Measurements from ENCODE around the gene LTBP2.

Gene LTBP2

GRCh38 chr14:74595006-74595735 lies 16.9 kb downstream of the LTBP2 start:
- no peak overlapping the region for H3K4me3 Mint-ChIP-seq
- H3K36me3 Mint-ChIP-seq (ENCODE audit: low read depth): no peaks in the 10 kb centered on the region
- H3K9me3 Mint-ChIP-seq: no peaks in the 10 kb centered on the region
- H3K27ac Mint-ChIP-seq: peak overlapping the region in 2 of 3 experiments; percentile 67 to 95
- no peaks in the 10 kb centered on the region for H3K27me3 Mint-ChIP-seq (ENCODE audit: low read depth)
- peaks cover 56% of the 10 kb centered on the region for H3K4me1 Mint-ChIP-seq
- TF ChIP-seq CTCF (IDR thresholded peaks at IDR 0.05; ENCODE audit: unreplicated experiment in 3 of 3): no peak

GRCh38 chr14:74594606-74595005 lies 17.4 kb downstream of the LTBP2 start:
- Mint-ChIP-seq H3K9me3 (no peaks in the 10 kb centered on the region), H3K4me1 (peaks cover 56% of the 10 kb centered on the region), H3K27me3 (ENCODE audit: low read depth) (no peaks in the 10 kb centered on the region), H3K4me3 (no peak overlapping the region), H3K36me3 (ENCODE audit: low read depth) (no peaks in the 10 kb centered on the region), H3K27ac (peak overlapping the region in 2 of 3 experiments; percentile 67 to 95)
- TF ChIP-seq CTCF (IDR thresholded peaks at IDR 0.05; ENCODE audit: unreplicated experiment in 3 of 3): no peak

- Mint-ChIP-seq H3K4me1 (peaks cover 50% of the 10 kb centered on the region), H3K4me3 (no peak overlapping the region), H3K27ac (peak overlapping the region in 1 of 3 experiments; percentile 95)
These were observed 18.0 kb downstream of the LTBP2 start for GRCh38 chr14:74594029-74594428.

GRCh38 chr14:74593241-74593953 lies 18.6 kb downstream of the LTBP2 start:
- Mint-ChIP-seq H3K4me1 (peaks cover 44% of the 10 kb centered on the region), H3K27ac (peak overlapping the region in 2 of 3 experiments; percentile 42 to 45), H3K27me3 (ENCODE audit: low read depth) (no peaks in the 10 kb centered on the region), H3K36me3 (ENCODE audit: low read depth) (no peaks in the 10 kb centered on the region), H3K9me3 (no peaks in the 10 kb centered on the region), H3K4me3 (no peak overlapping the region)
- no peak for TF ChIP-seq CTCF (IDR thresholded peaks at IDR 0.05; ENCODE audit: unreplicated experiment in 3 of 3)

More at GRCh38 chr14:74594029-74594428, 18.0 kb downstream of the LTBP2 start:
- no peak for TF ChIP-seq CTCF (IDR thresholded peaks at IDR 0.05; ENCODE audit: unreplicated experiment in 3 of 3)
- no peaks in the 10 kb centered on the region for H3K27me3 Mint-ChIP-seq (ENCODE audit: low read depth)
- no peaks in the 10 kb centered on the region for H3K9me3 Mint-ChIP-seq
- no peaks in the 10 kb centered on the region for H3K36me3 Mint-ChIP-seq (ENCODE audit: low read depth)

GRCh38 chr14:74592476-74593201 lies 19.4 kb downstream of the LTBP2 start:
- TF ChIP-seq CTCF (IDR thresholded peaks at IDR 0.05; ENCODE audit: unreplicated experiment in 3 of 3): no peak
- H3K9me3 Mint-ChIP-seq: no peaks in the 10 kb centered on the region
- peaks cover 42% of the 10 kb centered on the region for H3K4me1 Mint-ChIP-seq
- H3K36me3 Mint-ChIP-seq (ENCODE audit: low read depth): no peaks in the 10 kb centered on the region
- no peaks in the 10 kb centered on the region for H3K27me3 Mint-ChIP-seq (ENCODE audit: low read depth)
- peak overlapping the region in 1 of 3 experiments; percentile 45 for H3K27ac Mint-ChIP-seq
- H3K4me3 Mint-ChIP-seq: no peak overlapping the region
